Activated CD4-positive, alpha-beta T cell treated with anti-CD3 and anti-CD28 coated beads, Interleukin-2, Interleukin-4, amounts not matched to agents 100 ng/mL and 50 ng/mL, durations not matched to agents 16 hours and 8 hours (primary cell): Measurements from ENCODE around the gene PIGS.
"Not testable (repeated sequence)": the region's sequence is repeated elsewhere in the genome, so short reads cannot be mapped to it uniquely, and the experiment has no call there.

Experiments
- DNase-seq: peaks from one replicate; pipeline ENCODE4 v3.0.0-alpha.2; 2020; ENCODE audit warnings: low spot score

PIGS gene

DNA sequence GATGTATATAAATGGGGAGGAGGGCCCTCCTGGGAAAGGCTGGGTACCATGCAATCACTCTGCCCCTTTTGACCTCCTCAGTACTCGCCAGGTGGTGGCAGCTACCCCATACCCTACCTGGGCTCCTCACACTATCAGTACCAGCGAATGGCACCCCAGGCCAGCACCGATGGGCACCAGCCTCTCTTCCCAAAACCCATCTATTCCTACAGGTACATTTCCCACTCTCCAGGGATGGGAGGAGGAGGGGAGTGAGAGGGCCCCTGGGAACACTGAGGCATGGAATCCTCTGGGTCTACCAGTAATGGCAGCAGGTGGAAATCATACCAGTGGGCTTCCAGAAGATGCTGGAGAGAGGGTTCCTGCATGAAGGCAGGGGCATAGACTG, 42.3 kb downstream of the PIGS start:
- no peak for DNase-seq

DNA sequence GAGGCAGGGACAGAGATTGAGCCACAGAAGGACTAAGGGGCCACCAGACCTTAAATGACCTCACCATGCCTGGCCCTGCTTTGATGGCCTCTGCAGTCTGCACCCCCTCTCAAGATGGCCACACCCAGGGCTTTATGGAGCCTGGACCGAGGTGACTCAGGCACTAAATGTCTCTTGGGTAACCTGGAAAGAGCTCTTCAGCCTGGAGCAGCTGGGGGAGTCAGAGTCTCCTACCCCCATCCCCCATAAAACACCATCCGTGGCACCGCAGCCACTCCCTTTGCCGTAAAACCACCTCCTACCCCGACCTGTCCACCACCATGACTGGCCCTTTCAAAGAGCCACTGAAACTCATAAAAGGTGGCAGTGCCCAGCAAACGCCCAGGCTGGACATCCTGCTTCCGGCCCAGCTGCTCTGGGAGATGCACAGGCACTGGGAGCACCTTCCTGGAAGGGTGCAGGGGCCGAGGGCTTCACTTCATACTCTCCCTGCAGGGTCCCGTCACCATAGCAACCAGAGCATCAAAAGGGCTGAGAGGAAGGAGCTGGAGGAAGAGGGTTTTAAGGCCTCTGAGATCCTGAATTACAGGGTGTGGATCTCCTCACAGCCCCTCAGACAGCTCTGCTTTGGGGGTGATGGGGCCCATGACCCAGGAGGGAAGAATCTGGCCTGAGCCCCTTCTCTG, 42.9 kb downstream of the PIGS start:
- no peak for DNase-seq

DNA sequence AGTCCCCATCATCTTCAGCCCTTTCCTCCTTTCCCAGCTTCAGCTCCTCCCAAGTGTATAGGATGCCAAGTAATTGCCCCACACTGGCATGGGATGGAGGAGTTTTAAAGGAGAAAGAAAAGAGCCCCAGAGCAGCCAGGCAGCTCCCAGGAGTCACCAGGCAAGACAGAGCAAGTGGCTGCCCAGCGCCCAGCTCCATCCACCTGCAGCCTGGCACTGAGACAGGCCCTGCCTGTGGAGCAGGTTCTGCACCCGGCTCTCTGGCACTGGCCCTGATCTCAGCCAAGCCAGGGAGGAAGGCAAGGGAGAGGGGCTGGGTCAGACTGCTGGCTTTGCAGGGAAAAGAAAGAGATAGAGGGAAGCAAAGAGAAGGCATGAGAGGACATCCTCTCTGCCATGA, 43.5 kb downstream of the PIGS start:
- no peak for DNase-seq

DNA sequence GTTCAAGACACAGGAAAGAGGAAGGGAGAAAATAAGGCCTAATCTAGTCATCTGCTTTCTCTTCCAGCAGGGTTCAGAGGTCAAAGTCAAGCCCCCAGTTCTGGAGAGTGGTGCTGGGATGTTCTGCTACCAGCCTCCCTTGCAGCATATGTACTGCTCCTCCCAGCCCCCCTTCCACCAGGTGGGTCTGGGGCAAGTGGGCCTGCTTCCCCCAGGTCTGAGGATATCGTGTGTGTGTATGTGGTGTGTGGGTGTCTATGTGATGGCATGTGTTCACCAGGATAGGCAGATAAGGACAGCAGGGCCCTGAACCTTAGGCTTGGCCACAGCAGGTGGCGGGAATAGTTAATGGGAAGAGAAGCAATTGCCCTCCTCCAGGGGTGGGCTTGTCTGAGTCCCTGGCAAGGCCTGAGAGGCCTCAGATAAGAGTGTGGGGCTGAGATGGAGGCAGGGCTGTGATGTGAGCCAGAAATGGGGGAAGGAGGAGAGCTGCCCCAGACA, 44.1 kb downstream of the PIGS start:
- DNase-seq = no peak

DNA sequence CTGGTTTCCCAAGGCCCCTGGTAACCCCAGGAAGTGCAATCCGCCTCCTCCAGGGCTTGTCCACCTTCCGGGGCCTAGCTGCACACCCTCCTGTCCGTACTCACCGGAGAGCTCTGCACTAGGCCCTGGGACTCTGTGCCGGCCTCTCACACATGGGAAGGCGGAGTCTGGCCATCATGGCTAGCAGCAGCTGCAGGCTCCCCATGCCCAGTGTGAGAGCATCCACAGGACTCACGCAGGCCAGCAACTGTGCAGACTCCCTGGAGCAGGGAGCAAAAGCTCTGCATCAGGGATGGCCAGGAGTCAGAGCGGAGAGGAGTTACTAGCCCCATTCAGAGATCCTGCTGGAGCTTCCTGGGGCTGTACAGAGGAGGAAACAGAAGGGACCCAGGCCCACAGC, 44.9 kb downstream of the PIGS start:
- DNase-seq = no peak

DNA sequence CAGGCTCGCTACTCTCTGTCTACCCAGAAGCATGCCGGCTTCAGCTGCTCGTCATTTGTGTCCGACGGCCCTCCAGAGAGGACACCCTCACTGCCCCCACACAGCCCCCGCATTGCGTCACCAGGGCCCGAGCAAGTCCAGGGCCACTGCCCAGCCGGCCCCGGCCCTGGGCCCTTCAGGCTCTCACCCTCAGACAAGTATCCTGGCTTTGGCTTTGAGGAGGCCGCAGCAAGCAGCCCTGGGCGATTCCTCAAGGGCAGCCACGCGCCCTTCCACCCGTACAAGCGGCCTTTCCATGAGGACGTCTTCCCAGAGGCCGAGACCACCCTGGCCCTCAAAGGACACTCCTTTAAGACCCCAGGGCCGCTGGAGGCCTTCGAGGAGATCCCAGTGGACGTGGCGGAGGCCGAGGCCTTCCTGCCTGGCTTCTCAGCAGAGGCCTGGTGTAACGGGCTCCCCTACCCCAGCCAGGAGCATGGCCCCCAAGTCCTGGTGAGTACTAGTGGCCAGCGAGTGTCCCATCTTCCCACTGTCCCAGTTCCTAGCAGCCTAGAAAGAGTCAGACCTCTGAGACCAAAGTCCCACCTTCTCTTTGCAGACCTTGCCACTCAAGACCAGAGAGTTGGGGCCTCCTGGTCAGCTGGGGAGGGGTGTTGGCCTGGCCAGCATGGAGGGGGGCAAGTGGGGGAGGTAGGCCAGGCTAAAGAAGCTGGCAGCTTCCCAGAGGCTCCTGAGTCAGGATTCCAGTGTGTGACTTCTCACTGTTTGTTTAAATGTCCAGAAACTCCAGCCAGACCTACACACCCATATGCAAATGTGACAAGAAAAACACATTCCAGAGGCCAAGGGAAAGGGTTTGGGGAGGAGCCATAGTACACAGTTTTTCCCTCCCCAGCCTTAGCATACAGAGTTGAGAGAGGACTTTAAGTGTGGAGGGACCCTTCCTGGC, 46.6 kb downstream of the PIGS start:
- no peak for DNase-seq

DNA sequence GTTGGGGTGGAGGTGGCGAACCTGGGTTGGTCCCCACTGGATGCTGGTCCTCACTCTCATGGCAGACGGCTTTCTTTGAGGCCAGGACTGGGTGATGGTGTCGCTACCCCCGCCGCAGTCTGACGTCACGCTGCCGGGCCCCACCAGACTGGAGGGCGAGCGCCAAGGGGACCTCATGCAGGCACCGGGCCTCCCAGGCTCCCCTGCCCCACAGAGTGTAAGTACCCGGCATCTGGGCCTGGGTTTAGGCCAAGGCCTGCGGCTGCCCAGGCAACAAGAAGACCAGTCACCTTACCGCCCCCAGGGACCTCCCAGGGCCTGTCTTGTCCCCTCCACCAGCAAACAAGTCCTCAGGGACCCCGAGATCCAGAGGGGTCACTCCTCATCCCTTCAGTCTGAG, 47.4 kb downstream of the PIGS start:
- DNase-seq = no peak

DNA sequence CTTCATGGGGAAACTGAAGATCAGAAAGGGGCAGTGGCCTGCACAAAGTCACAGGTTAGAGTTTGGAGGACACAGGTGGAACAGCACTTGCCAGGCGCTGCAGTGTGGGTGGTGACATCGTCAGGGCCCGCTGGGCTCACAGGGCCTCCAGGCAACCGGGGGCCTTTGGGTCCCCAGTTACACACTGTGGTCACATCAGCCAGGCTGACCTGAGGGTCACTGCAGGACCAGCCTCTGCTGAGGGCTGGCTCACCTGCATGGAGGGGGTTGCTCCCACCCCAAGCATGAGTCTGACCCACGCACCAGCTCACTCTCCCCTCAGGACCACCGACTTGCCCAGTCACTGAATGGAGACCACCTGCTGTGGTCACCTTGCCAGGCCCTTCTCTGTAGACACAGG, 48.1 kb downstream of the PIGS start:
- no peak for DNase-seq

DNA sequence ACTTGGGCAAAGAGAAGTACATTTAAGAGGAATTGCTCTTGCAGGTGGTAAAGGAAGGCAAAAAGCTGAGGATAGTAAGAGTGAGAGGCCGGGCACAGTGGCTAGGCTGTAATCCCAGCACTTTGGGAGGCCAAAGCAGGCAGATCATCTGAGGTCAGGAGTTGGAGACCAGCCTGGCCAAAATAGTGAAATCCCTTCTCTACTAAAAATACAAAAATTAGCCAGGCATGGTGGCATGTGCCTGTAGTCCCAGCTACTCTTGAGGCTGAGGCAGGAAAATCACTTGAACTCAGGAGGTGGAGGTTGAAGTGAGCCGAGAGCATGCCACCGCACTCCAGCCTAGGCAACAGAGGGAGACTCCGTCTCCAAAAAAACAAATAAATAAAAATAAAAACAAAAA, 49.0 kb downstream of the PIGS start:
- not testable (repeated sequence) for DNase-seq

DNA sequence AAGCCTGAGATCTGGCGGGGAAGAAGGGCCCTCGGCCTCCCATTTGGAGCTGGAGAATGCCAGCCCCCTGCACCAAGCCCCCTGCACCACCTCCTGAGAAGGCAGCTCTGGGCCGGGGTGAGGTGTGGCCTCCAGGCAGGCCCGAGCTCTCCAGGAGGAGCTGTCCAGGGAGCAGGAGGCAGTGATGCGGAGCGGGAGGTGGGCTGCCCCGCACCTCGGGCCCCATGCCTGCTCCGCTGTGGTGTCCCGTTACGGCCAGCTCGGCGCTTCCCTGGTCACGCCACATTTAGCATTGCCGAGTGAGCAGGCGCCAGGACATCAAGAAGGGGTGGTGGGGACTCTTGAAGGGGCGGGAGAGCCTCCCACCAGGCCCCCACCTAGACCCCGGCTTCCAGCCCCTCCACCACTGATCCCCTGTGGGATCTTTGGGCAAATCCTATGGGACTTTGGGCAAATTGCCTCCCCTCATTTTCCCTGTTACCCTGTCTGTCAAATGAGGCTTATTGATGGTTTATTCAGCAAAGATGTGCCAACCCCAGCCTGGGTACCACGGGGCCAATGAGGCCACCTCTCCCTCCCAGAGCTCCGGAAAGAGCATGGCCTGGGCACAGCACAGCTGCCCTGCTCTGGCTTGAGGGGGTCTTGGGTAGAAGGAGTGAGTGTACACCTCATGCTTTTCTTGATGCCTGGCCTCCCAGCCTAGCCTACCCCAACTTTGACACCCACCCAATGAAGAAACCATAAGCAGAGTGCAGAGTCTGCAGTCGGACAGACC, 49.8 kb downstream of the PIGS start:
- no peak for DNase-seq

DNA sequence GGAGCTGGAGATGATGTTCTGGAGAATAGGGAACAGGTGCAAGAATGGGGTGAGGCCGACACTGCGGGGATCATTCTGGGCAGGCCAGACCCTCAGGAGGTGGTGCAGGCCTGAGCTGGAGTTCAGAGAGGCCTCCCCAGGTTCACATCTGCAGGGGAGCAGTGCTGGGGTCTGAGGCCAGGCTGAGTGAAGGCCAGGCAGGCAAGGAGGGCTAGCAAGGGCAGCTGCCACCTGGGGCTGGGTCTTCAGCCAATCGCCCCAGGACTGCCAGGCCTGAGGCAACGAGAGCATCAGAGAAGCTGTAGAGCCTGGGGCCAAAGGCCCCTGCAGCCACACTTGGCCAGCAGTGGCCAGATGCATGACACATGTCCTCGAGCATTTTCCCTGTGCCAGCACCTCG, 50.6 kb downstream of the PIGS start:
- no peak for DNase-seq

DNA sequence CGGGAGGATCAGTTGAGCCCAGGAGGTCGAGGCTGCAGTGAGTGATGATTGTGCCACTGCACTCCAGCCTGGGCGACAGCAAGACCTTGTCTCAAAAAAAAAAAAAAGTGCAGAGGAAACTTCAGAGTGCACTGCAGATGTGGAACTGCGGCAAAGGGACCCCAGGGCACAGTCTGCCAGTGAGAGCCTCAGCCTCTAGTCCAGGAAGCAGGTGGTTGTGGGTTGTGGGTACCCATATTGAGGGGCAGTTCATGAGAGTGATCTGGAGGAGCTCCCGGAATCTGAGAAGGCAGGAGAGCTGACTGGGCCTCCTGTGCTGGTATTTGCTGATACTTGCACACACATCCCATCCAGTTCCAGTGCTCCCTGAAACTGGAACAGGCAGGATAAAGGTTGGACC, 52.1 kb downstream of the PIGS start:
- DNase-seq = no peak

DNA sequence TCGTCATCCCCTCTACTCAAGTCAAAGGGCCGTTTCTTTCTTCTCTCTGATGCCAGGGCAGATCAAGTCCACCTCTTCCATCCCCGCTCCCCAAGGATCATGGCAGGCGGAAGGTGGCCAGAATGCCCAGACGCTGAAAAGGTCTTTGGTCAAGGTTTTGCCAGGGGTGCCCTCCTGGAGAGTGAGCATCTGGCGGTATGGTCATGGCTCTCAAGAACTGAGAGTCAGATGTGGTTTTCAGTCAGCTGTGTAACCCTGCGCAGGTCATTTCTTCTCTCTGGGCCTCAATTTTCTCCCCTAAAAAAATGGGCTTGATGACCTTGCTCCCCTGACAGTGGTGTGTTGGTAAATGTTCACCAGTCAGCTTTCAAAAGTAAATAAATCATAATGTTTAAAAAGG, 52.7 kb downstream of the PIGS start:
- no peak for DNase-seq

DNA sequence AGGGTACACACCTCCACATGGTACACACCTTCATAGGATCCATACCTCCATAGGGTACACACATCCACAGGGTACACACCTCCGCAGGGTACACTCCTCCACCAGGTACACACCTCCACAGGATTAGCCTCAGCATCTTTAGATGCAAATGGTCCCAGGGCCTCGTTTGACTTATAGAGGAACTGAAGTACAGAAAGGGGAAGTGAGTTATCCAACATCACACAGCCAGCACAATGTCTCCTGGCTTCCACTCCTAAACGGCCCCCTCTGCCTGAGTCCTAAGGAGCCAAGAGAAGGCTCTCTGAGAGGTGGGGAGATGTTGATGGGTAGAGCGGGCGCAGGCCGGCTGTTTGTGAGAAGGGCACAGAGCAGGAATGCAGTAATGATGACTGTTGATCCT, 53.2 kb downstream of the PIGS start:
- no peak for DNase-seq

DNA sequence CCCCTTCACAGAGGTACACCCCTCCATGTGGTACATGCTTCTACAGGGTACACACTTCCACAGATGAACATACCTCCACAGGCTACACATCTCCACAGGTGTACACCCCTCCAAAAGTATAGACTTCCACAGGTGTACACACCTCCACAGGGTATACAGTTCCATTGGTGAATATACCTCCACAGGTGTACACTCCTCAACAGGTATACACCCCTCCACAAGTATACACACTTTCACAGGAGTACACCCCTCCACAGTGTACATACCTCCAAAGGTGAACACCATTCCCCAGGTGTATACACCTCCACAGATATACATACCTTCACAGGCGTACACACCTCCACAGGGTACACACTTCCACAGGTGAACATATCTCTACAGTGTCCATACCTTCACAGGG, 55.8 kb downstream of the PIGS start:
- no peak for DNase-seq

DNA sequence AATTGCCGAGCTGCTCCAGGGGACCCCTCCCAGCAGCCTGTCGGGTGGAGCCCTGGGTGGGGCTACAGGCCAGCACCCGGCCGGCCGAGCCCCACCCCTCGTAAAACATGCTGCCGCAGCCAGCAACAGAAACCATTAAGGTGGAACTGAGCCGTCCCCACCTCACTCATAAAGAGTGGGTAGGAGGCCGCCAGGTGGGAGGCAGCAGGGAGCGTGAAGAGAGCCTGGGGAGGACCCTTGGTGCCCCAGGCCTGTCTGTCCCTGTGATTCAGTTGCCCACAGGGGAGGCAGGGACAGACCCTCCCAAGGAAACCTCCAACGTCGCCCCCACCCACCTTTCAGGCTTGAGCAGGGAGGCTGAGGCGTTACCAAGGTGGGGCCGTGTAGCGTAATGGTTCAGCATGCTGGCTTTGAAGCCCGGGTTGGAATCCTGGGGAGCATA, 56.7 kb downstream of the PIGS start:
- no peak for DNase-seq

DNA sequence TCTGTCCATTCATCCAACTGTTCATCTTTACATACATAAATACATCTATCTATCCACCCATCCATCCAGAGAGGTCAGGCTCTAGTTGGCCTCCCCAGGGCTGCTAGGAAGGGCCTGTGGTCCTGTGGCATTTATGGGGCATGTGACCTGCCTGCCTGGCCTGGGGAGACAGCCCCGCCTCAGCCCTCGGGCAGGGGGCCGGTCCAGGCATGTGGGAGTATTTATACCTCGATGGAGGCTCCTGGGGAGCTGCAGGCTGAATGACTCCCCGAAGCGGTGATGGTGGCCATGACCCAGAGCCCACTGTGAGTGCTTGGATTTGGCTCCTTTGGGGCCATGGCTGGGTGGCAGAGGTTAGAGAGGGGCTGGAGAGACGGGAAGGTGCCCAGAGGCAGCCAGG, 57.8 kb downstream of the PIGS start:
- DNase-seq = no peak

DNA sequence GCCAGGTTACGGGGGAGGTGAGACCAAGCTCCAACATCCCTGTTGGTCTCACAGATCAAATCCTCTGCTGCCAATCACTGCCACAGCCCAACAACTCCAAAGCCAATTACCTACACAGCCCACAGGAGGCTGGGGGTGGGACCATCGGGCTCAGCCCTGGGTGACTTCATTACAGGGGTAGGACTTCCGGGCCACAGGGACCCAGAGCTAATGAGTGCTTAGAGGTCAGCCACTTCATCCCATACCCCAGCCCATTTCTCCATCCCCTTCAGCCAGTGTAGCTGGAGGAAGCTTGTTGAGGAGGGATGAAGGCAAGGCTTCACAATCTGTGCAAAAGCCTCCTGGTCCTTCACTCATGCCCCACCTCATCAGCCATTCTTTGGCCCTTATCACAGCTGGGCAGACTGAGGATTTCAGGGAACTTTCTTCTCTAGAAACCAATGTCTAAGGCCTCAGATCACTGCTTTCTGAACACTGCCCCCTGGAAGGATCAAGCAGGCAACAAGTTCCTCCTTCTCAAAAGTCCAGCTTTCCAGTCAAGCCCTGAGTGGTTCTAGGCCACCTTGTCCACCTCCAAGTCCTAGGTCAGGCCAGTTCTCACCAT, 59.4 kb downstream of the PIGS start:
- no peak for DNase-seq

DNA sequence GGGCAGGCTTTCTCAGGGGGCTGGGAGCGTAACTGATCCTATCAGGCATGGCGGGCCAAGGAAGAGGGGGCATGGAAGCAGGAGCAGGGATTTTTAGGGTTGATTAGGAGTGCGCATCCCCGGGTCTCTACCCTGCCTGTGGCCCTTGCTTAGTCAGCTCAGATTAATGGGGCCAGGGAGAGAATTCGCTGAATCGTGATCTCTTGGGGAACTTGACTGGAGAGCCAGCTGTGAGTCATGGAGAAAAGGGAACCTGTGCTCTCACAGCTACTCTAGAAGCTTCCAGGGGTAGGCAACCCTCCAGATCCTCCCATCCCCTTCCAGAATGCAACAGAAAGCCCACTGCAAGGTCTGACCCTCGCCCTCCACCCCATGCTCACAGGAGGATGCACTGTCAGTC, 61.5 kb downstream of the PIGS start:
- DNase-seq = no peak

DNA sequence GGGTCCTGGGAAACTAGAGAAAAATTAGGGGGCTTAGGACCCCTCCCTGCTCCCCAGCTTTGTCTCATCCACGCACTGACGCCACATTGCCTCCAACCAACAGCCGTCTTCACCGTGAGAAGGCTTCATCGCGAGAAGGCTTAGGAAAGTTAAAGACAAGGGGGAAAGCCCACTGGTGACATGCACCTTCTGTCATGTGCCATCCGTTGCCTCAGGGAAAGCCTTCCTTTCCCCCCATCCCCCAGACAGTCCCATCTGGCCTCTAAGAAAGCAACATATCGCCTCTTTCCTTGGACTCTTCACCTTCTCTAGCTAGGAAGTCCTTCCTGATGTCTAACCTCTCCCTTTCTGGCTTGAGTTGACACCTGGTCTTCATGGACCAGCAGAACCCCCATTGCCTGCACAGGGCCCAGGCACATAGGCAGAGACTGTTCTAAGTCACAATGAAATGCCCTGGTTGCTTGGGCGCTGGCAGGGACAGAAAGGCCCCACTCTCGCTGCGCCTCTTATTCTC, 63.1 kb downstream of the PIGS start:
- DNase-seq = no peak

DNA sequence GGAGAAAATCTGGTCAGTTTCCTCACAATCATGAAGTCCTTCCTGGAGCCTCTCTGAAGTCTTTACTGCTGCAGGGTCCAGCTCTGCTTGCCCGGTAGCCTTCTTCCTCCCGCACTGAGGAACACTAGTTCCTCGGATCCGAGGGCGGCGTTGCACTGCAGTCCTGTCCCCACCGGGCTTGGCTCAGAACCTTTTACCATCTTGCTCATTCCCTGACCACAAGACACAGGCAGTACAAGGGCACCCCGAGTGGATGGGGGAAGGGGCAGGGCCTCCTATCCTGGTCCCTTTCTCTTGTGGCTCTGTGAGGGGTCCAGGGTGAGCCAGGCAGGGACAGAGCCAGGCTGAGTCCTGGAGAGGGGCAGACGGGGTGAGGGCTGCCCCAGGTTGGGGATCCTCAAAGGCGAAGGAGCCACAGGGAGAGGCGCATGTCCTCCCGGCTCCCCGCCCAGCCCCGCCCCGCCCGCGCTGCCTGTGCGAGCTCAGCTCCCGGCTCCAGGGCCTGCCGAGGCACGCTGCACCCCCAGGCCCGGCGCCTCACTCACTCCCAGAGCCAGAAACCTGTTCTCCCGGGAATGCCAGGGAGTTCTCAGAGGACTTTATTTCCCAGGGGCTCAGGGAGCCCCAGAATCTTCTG, 63.6 kb downstream of the PIGS start:
- DNase-seq = no peak
